Tibial nerve (tissue), 4 donors: ENCODE results near the gene CDC42SE1. TPM values are rescaled to one million over a fixed set of nuclear protein-coding genes. Genes with fewer than 3 reads are reported as not detected.

Experiments
- DNase-seq, 2 donors: peaks; one replicate each; pipeline ENCODE4 v3.0.0-alpha.2; 2019; ENCODE audit warnings: low spot score in 2 of 2
- H3K27ac ChIP-seq, 4 donors: fragments of 200-600 bp; sonication (generic) in 3 of 4; one replicate each; pipeline ENCODE4 v1.5.1; 2017 to 2019; ENCODE audit warnings: mild to moderate bottlenecking in 1 of 4
- H3K27me3 ChIP-seq, 2 donors: fragments of 200-600 bp; sonication (generic) in 1 of 2; one replicate each; pipeline versions ENCODE4 v1.5.1 to v1.6.0; 2017 to 2019
- H3K36me3 ChIP-seq, 3 donors: fragments of 200-600 bp; sonication (generic); one replicate each; pipeline ENCODE4 v1.5.1; 2018 to 2019
- H3K4me1 ChIP-seq, 4 donors: fragments of 200-600 bp; sonication (generic) in 3 of 4; one replicate each; pipeline ENCODE4 v1.5.1; 2017 to 2019
- H3K4me3 ChIP-seq, 4 donors: fragments of 200-600 bp; sonication (generic) in 3 of 4; one replicate each; pipeline ENCODE4 v1.5.1; 2017 to 2019; ENCODE audit warnings: mild to moderate bottlenecking in 1 of 4, moderate library complexity in 1 of 4
- H3K9me3 ChIP-seq, 4 donors: fragments of 200-600 bp; sonication (generic) in 3 of 4; one replicate each; pipeline ENCODE4 v1.5.1; 2017 to 2019
- CTCF ChIP-seq, 5 experiments: fragments of 200-600 bp in 3 of 5; fragments of 450-650 bp in 2 of 5; sonication (generic) in 3 of 5; IDR thresholded peaks; one replicate each; pipeline ENCODE4 v1.5.1; 2016 to 2019; ENCODE audit warnings: antibody characterized with exemption in 5 of 5, mild to moderate bottlenecking in 3 of 5, moderate library complexity in 2 of 5
- EP300 ChIP-seq, 2 donors: sonication (generic); formaldehyde crosslinking; IDR thresholded peaks; one replicate each; pipeline ENCODE4 v1.6.1; 2017; ENCODE audit warnings: antibody characterized with exemption in 2 of 2, mild to moderate bottlenecking in 1 of 2
- POLR2A ChIP-seq, 2 donors: fragments of 450-650 bp; IDR thresholded peaks; one replicate each; pipeline ENCODE4 v1.6.1; 2017; ENCODE audit warnings: antibody characterized with exemption in 2 of 2, mild to moderate bottlenecking in 2 of 2, moderate library complexity in 2 of 2
- WGBS, 2 donors: methylation state at CpG; one replicate each; pipeline ENCODE4 v1.1.5; 2018; 5-methylcytosine and 5-hydroxymethylcytosine counted together
- total RNA-seq, 4 donors: library from RNA; depleted of rRNA; stranded (reverse); fragments of >200 nt; gene quantifications; one replicate each; pipeline ENCODE4 v1.1.0, GENCODE V29; 2016

Gene CDC42SE1
- total RNA-seq, 4 donors from 2014 or later: 72.4 to 87.4 (median 80.8) TPM

GRCh38 chr1:151047591-151047924 is 11.9 kb downstream of the CDC42SE1 start, which contains the start of gene C1orf56:
Gene C1orf56 (plus strand): TSS chr1:151047751. CDS start chr1:151047848, 97 bp downstream.
- peak within 1 kb of the TSS; percentile 86 to 99 (median 92) for H3K27ac ChIP-seq
- DNase-seq: peak; percentile 42 to 49
- 1 to 2% methylated on average over 19 to 27 of the region's 29 CpGs for WGBS, 2 donors

GRCh38 chr1:151043163-151043562 is 16.3 kb downstream of the CDC42SE1 start:
- Histone ChIP-seq H3K27ac (no peak overlapping the region), H3K36me3 (no peaks in the 10 kb centered on the region), H3K9me3 (no peaks in the 10 kb centered on the region), H3K4me1 (peaks cover 0 to 9% (median 2%) of the 10 kb centered on the region in 4 donors), H3K4me3 (no peak overlapping the region), H3K27me3 (no peaks in the 10 kb centered on the region)
- no peak for DNase-seq
- TF ChIP-seq EP300 (IDR thresholded peaks at IDR 0.05): no peak
- TF ChIP-seq POLR2A (IDR thresholded peaks at IDR 0.05): no peak
- no peak for TF ChIP-seq CTCF (IDR thresholded peaks at IDR 0.05)
- WGBS, 2 donors: 93 to 94% methylated on average over 1 of the region's 1 CpG

More at GRCh38 chr1:151047591-151047924, 11.9 kb downstream of the CDC42SE1 start, which contains the start of gene C1orf56:
- peak; percentile 51 to 77 for TF ChIP-seq POLR2A (IDR thresholded peaks at IDR 0.05)
- TF ChIP-seq CTCF (IDR thresholded peaks at IDR 0.05): peak in 2 of 5 experiments; percentile 6 to 18
- peak; percentile 48 to 87 for TF ChIP-seq EP300 (IDR thresholded peaks at IDR 0.05)
- H3K27me3 ChIP-seq: no peaks in the 10 kb centered on the region
- H3K4me3 ChIP-seq: peak within 1 kb of the TSS; percentile 69 to 91 (median 90)
- peaks cover 0 to 28% (median 11%) of the 10 kb centered on the region in 4 donors for H3K4me1 ChIP-seq
- H3K36me3 ChIP-seq: peaks cover 0 to 12% (median 0%) of the 10 kb centered on the region in 3 donors
- no peaks in the 10 kb centered on the region for H3K9me3 ChIP-seq

- WGBS, 2 donors: 79 to 87% methylated on average over 3 of the region's 3 CpGs
- DNase-seq: no peak
- Histone ChIP-seq H3K9me3 (no peaks in the 10 kb centered on the region), H3K36me3 (peaks cover 0 to 11% (median 0%) of the 10 kb centered on the region in 3 donors), H3K27me3 (no peaks in the 10 kb centered on the region), H3K4me1 (no peaks in the 10 kb centered on the region), H3K4me3 (no peak overlapping the region), H3K27ac (no peak overlapping the region)
- TF ChIP-seq POLR2A (IDR thresholded peaks at IDR 0.05) (no peak), EP300 (IDR thresholded peaks at IDR 0.05) (no peak), CTCF (IDR thresholded peaks at IDR 0.05) (no peak)
These were observed 19.9 kb downstream of the CDC42SE1 start for GRCh38 chr1:151039521-151039920.

GRCh38 chr1:151037032-151037431 is 22.4 kb downstream of the CDC42SE1 start:
- no peak overlapping the region for H3K27ac ChIP-seq
- TF ChIP-seq EP300 (IDR thresholded peaks at IDR 0.05): no peak
- no peak for TF ChIP-seq CTCF (IDR thresholded peaks at IDR 0.05)
- no peak for TF ChIP-seq POLR2A (IDR thresholded peaks at IDR 0.05)
- DNase-seq: no peak
- peaks cover 0 to 35% (median 4%) of the 10 kb centered on the region in 3 donors for H3K36me3 ChIP-seq
- H3K4me1 ChIP-seq: no peaks in the 10 kb centered on the region
- no peak overlapping the region for H3K4me3 ChIP-seq
- H3K9me3 ChIP-seq: no peaks in the 10 kb centered on the region
- WGBS, 2 donors: 81 to 84% methylated on average over 6 of the region's 6 CpGs
- no peaks in the 10 kb centered on the region for H3K27me3 ChIP-seq

GRCh38 chr1:151036356-151036755 is 23.1 kb downstream of the CDC42SE1 start, which contains the start of gene BNIPL:
Gene BNIPL (plus strand): TSS chr1:151036586. CDS start chr1:151036726, 140 bp downstream.
- Histone ChIP-seq H3K4me1 (no peaks in the 10 kb centered on the region), H3K27me3 (no peaks in the 10 kb centered on the region), H3K36me3 (peaks cover 0 to 42% (median 4%) of the 10 kb centered on the region in 3 donors), H3K9me3 (no peaks in the 10 kb centered on the region), H3K4me3 (no peak within 1 kb of the TSS), H3K27ac (no peak within 1 kb of the TSS)
- DNase-seq: no peak
- TF ChIP-seq POLR2A (IDR thresholded peaks at IDR 0.05) (no peak), EP300 (IDR thresholded peaks at IDR 0.05) (no peak), CTCF (IDR thresholded peaks at IDR 0.05) (no peak)
- 40 to 44% methylated on average over 2 of the region's 2 CpGs for WGBS, 2 donors
